Upper lobe of left lung (tissue), 6 donors: ENCODE measurements around the gene LRRC7. TPM values are rescaled to one million over a fixed set of nuclear protein-coding genes. Genes with fewer than 3 reads are reported as not detected.

Experiments
- ATAC-seq, 2 donors: fragments of 200-7000 bp; cut with Tn5 transposase; one replicate each; pipeline ENCODE4 v1.9.1; 2022; ENCODE audit warnings: mild to moderate bottlenecking in 2 of 2, moderate library complexity in 2 of 2; ENCODE audit not compliant: low FRiP score in 2 of 2
- DNase-seq, 2 donors: peaks; one replicate each; pipeline ENCODE4 v3.0.0-alpha.2; 2019 to 2020
- H3K27ac ChIP-seq, 4 donors: fragments of 200-600 bp; sonication (generic); one replicate each; pipeline ENCODE4 v1.5.1; 2016 to 2019
- H3K27me3 ChIP-seq, 4 donors: fragments of 200-600 bp; sonication (generic); one replicate each; pipeline ENCODE4 v1.5.1; 2017 to 2019
- H3K36me3 ChIP-seq, 4 donors: fragments of 200-600 bp; sonication (generic); one replicate each; pipeline ENCODE4 v1.5.1; 2016 to 2019
- H3K4me1 ChIP-seq, 4 donors: fragments of 200-600 bp; sonication (generic); one replicate each; pipeline ENCODE4 v1.5.1; 2018 to 2019
- H3K4me3 ChIP-seq, 4 donors: fragments of 200-600 bp; sonication (generic); one replicate each; pipeline ENCODE4 v1.5.1; 2017 to 2019; ENCODE audit warnings: mild to moderate bottlenecking in 2 of 4, moderate library complexity in 1 of 4
- H3K9me3 ChIP-seq, 4 donors: fragments of 200-600 bp; sonication (generic); one replicate each; pipeline ENCODE4 v1.5.1; 2018 to 2019
- CTCF ChIP-seq, 6 experiments: fragments of 450-650 bp in 4 of 6; fragments of 200-600 bp in 2 of 6; sonication (generic) in 2 of 6; IDR thresholded peaks; one replicate each; pipeline ENCODE4 v1.5.1; 2016 to 2019; ENCODE audit warnings: antibody characterized with exemption in 6 of 6
- EP300 ChIP-seq, 4 donors: sonication (generic); formaldehyde crosslinking; IDR thresholded peaks; one replicate each; pipeline ENCODE4 v1.5.1; 2017; ENCODE audit warnings: antibody characterized with exemption in 4 of 4, control low read depth in 2 of 4
- POLR2A ChIP-seq, 4 donors: fragments of 450-650 bp; IDR thresholded peaks; one replicate each; pipeline ENCODE4 v1.5.1; 2016 to 2017; ENCODE audit warnings: antibody characterized with exemption in 4 of 4, mild to moderate bottlenecking in 2 of 4
- POLR2AphosphoS5 ChIP-seq, 2 donors: sonication (generic); formaldehyde crosslinking; IDR thresholded peaks; one replicate each; pipeline ENCODE4 v1.5.1; 2017; ENCODE audit warnings: antibody characterized with exemption in 2 of 2
- WGBS, 2 donors: methylation state at CpG; one replicate each; pipeline ENCODE4 v1.1.5; 2017 to 2018; 5-methylcytosine and 5-hydroxymethylcytosine counted together
- total RNA-seq, 6 donors: library from RNA; depleted of rRNA in 4 of 6; stranded (reverse); fragments of >200 nt in 4 of 6; gene quantifications; one replicate each; pipeline versions ENCODE4 v1.1.0 to v1.2.1, GENCODE V29; 2016 to 2021
- donor health status: DM: no; HTN: no; CAD: no; lungs with moderate emphysema.
- donor health status: DM: no; HTN: yes; CAD: no; lungs with severe emphysema.

Gene LRRC7
- total RNA-seq, 6 donors from 2014 or later, result not detected

- no peak for ATAC-seq
- H3K4me3 ChIP-seq, result no peak overlapping the region
- 37 to 54% methylated on average over 4 of the region's 4 CpGs for WGBS, 2 donors
- no peak overlapping the region for H3K27ac ChIP-seq
- H3K27me3 ChIP-seq, result no peaks in the 10 kb centered on the region
- no peaks in the 10 kb centered on the region for H3K9me3 ChIP-seq
- no peaks in the 10 kb centered on the region for H3K4me1 ChIP-seq
- TF ChIP-seq EP300 (IDR thresholded peaks at IDR 0.05) (no peak), CTCF (IDR thresholded peaks at IDR 0.05) (no peak), POLR2AphosphoS5 (IDR thresholded peaks at IDR 0.05) (no peak), POLR2A (IDR thresholded peaks at IDR 0.05) (no peak)
- no peak for DNase-seq
- H3K36me3 ChIP-seq, result no peaks in the 10 kb centered on the region
Observed at GRCh38 chr1:69852151-69852550, 284.4 kb downstream of the LRRC7 start.

GRCh38 chr1:69852706-69853105, 285.0 kb downstream of the LRRC7 start:
- Histone ChIP-seq H3K4me1 (no peaks in the 10 kb centered on the region), H3K27ac (no peak overlapping the region), H3K9me3 (no peaks in the 10 kb centered on the region), H3K27me3 (no peaks in the 10 kb centered on the region), H3K36me3 (no peaks in the 10 kb centered on the region), H3K4me3 (no peak overlapping the region)
- DNase-seq, result no peak
- ATAC-seq, result no peak
- TF ChIP-seq CTCF (IDR thresholded peaks at IDR 0.05), result no peak
- TF ChIP-seq EP300 (IDR thresholded peaks at IDR 0.05), result no peak
- TF ChIP-seq POLR2A (IDR thresholded peaks at IDR 0.05), result no peak
- TF ChIP-seq POLR2AphosphoS5 (IDR thresholded peaks at IDR 0.05), result no peak

GRCh38 chr1:69858534-69858933, 290.8 kb downstream of the LRRC7 start:
- DNase-seq, result no peak

GRCh38 chr1:69861641-69862040, 293.9 kb downstream of the LRRC7 start:
- no peak for TF ChIP-seq POLR2A (IDR thresholded peaks at IDR 0.05)
- H3K4me1 ChIP-seq, result no peaks in the 10 kb centered on the region
- 67 to 71% methylated on average over 5 of the region's 5 CpGs for WGBS, 2 donors
- ATAC-seq, result no peak
- no peaks in the 10 kb centered on the region for H3K27me3 ChIP-seq
- H3K36me3 ChIP-seq, result no peaks in the 10 kb centered on the region
- DNase-seq, result no peak
- H3K4me3 ChIP-seq, result no peak overlapping the region
- H3K27ac ChIP-seq, result no peak overlapping the region
- H3K9me3 ChIP-seq, result no peaks in the 10 kb centered on the region

More at GRCh38 chr1:69858534-69858933, 290.8 kb downstream of the LRRC7 start:
- Histone ChIP-seq H3K4me3 (no peak overlapping the region), H3K27ac (no peak overlapping the region), H3K27me3 (no peaks in the 10 kb centered on the region), H3K9me3 (no peaks in the 10 kb centered on the region), H3K4me1 (no peaks in the 10 kb centered on the region), H3K36me3 (no peaks in the 10 kb centered on the region)
- WGBS, 2 donors, result 71 to 79% methylated on average over 1 of the region's 1 CpG
- ATAC-seq, result no peak
- no peak for TF ChIP-seq CTCF (IDR thresholded peaks at IDR 0.05)

DNA sequence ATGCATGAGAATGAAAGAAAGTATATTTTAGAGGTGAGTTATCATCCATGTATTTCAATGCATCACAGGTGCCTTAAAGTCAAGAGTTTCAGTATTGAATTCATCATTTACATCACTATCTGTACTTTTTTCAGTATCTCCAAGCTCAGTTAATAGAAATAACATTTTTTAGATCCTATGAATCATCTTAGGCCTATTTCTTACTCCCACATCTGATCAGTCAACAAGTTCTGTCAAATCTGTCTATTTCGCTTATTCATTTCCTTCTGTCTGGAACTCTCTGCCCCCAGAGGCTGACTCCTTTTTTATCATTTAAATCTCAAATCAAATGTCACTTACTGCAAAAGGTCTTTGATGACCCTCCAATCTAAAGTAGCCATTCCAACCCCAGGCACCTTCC, 295.2 kb downstream of the LRRC7 start:
- WGBS, 2 donors, result 79 to 83% methylated on average over 1 of the region's 1 CpG

More for the DNA sequence above, 295.2 kb downstream of the LRRC7 start:
- Histone ChIP-seq H3K4me1 (no peaks in the 10 kb centered on the region), H3K4me3 (no peak overlapping the region), H3K36me3 (no peaks in the 10 kb centered on the region), H3K27ac (no peak overlapping the region), H3K9me3 (no peaks in the 10 kb centered on the region), H3K27me3 (no peaks in the 10 kb centered on the region)
- ATAC-seq, result no peak
- no peak for TF ChIP-seq POLR2A (IDR thresholded peaks at IDR 0.05)
- no peak for TF ChIP-seq EP300 (IDR thresholded peaks at IDR 0.05)
- TF ChIP-seq POLR2AphosphoS5 (IDR thresholded peaks at IDR 0.05), result no peak
- TF ChIP-seq CTCF (IDR thresholded peaks at IDR 0.05), result no peak
- no peak for DNase-seq
